HL-60 (cell line): ENCODE measurements around the gene SLC46A1.

Source experiments
- DNase-seq, 2 experiments: peaks; one replicate each; pipeline ENCODE4 v3.0.0-alpha.2; 2010 to 2020; ENCODE audit warnings: low read depth in 1 of 2, low spot score in 1 of 2
- H3K27ac ChIP-seq: fragments of 250-450 bp; sonication (Bioruptor Pico); replicated peaks from 2 replicates; pipeline ENCODE4 v1.5.1; 2020; ENCODE audit warnings: mild to moderate bottlenecking, moderate library complexity
- H3K27me3 ChIP-seq: fragments of 250-450 bp; sonication (Bioruptor Pico); 2 replicates; pipeline ENCODE4 v1.5.1; 2021; ENCODE audit warnings: mild to moderate bottlenecking, moderate library complexity; ENCODE audit not compliant: insufficient read depth, poor library complexity, severe bottlenecking
- H3K4me3 ChIP-seq: replicated peaks from 2 replicates; pipeline ENCODE4 v1.5.1; 2011; ENCODE audit warnings: mild to moderate bottlenecking, control low read depth, low read length; ENCODE audit not compliant: insufficient read depth
- CTCF ChIP-seq: IDR thresholded peaks from one replicate; pipeline ENCODE4 v1.5.1; 2011; ENCODE audit warnings: low read length, control low read depth, inconsistent platforms; ENCODE audit not compliant: insufficient read depth
- GABPA ChIP-seq: IDR thresholded peaks from 2 replicates; pipeline ENCODE4 v1.6.1; 2012; ENCODE audit warnings: low read depth
- POLR2AphosphoS5 ChIP-seq: IDR thresholded peaks from 2 replicates; pipeline ENCODE4 v1.6.1; 2012; ENCODE audit warnings: low read depth
- SPI1 ChIP-seq: IDR thresholded peaks from 2 replicates; pipeline ENCODE4 v1.6.1; 2012; ENCODE audit warnings: low read depth, mild to moderate bottlenecking, borderline replicate concordance
- TF ChIP-seq, protein P1 (sequence below): IDR thresholded peaks from 2 replicates; pipeline ENCODE4 v1.6.1; 2012; ENCODE audit warnings: low read depth; ENCODE audit not compliant: insufficient replicate concordance

SLC46A1 gene

GRCh38 chr17:28395426-28395825 lies 10.6 kb downstream of the SLC46A1 start:
- Histone ChIP-seq H3K27ac (no peak overlapping the region), H3K27me3 (no peaks in the 10 kb centered on the region), H3K4me3 (no peak overlapping the region)
- TF ChIP-seq CTCF (no peak), GABPA (no peak), SPI1 (no peak), POLR2AphosphoS5 (no peak)
- TF ChIP-seq, protein P1, sequence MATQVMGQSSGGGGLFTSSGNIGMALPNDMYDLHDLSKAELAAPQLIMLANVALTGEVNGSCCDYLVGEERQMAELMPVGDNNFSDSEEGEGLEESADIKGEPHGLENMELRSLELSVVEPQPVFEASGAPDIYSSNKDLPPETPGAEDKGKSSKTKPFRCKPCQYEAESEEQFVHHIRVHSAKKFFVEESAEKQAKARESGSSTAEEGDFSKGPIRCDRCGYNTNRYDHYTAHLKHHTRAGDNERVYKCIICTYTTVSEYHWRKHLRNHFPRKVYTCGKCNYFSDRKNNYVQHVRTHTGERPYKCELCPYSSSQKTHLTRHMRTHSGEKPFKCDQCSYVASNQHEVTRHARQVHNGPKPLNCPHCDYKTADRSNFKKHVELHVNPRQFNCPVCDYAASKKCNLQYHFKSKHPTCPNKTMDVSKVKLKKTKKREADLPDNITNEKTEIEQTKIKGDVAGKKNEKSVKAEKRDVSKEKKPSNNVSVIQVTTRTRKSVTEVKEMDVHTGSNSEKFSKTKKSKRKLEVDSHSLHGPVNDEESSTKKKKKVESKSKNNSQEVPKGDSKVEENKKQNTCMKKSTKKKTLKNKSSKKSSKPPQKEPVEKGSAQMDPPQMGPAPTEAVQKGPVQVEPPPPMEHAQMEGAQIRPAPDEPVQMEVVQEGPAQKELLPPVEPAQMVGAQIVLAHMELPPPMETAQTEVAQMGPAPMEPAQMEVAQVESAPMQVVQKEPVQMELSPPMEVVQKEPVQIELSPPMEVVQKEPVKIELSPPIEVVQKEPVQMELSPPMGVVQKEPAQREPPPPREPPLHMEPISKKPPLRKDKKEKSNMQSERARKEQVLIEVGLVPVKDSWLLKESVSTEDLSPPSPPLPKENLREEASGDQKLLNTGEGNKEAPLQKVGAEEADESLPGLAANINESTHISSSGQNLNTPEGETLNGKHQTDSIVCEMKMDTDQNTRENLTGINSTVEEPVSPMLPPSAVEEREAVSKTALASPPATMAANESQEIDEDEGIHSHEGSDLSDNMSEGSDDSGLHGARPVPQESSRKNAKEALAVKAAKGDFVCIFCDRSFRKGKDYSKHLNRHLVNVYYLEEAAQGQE = no peak
- DNase-seq = no peak

DNA sequence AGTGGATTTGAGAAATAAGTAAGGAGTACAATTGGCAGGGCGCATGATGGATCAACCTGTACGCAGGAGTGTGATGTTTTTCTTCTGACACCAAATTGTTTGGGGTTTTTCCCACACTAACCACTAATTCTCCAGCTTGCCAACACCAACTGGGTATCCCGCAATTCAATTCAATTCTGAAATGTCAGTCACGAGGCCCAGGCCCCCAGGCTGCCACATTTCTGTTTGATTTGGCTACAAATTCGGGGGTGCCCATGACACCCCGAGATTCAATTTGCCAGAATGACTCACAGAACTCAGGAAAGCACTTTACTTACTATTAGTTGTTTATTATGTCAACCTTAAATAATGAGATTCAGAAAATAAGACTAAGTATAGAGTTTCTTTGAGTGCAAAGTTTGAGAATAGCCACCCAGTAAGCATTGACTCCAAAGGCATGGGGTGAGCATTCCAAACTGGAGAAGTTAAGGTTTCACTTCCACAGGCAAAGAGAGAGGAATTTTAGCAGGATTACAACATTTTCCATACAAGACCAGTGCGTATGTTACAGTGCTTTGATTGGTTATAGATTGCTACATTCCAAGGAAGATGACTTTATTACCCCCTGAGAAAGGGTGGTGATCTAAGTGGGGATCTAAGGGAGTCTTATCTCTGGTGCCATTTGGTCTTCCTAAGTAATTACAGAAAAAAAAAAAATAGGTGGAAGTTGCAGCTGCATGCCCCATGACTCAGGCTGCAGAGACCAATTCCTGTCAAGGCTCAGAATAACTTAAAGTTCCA lies 11.5 kb downstream of the SLC46A1 start:
- no peak for DNase-seq
- TF ChIP-seq SPI1 (no peak), POLR2AphosphoS5 (no peak), GABPA (no peak), CTCF (no peak)
- TF ChIP-seq, protein P1 = no peak
- H3K4me3 ChIP-seq = no peak overlapping the region
- no peak overlapping the region for H3K27ac ChIP-seq
- H3K27me3 ChIP-seq = no peaks in the 10 kb centered on the region

DNA sequence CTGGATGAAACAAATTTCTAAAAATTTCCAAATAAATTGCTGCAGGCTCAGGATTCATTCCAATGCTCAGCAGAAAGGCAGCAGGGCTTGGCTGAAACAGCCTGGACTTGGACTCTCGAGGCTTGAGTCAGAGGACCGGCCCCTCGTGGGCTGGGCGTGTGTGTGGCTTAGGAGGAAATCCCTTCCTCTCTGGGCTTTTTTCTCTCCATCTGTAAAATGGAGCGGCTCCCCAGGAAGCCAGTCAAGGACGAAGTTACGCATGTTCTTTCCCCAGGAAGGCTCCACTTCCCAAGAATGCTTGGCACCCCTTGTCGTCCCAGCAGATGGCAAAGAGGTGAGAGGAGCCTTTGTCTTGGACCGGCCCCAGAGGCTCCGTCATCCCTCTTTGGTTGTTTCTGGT lies 13.5 kb downstream of the SLC46A1 start:
- no peak overlapping the region for H3K4me3 ChIP-seq
- no peak overlapping the region for H3K27ac ChIP-seq
- no peak for TF ChIP-seq POLR2AphosphoS5
- no peaks in the 10 kb centered on the region for H3K27me3 ChIP-seq
- no peak for DNase-seq

DNA sequence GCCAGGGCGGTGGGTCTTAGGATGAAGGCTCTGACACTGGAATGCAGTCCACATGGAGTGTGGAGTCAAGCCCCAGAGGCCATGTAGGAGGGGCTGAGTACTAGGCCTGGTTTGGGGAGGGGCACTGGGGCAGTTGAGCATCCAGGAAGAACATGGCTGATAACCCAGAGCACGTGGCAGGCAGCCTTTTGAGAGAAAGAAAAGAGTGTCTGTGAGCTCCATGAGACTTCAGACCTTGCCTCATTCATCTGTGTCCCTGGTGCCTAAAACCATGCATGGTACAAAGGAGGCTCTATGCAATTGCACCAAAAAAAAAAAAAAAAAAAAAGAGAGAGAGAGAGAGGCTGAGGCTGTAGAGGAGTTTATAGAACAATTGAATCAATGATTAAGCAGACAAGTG lies 14.6 kb downstream of the SLC46A1 start:
- TF ChIP-seq SPI1 (no peak), POLR2AphosphoS5 (no peak), GABPA (no peak)
- TF ChIP-seq, protein P1 = no peak
- DNase-seq = no peak
- Histone ChIP-seq H3K27ac (no peak overlapping the region), H3K4me3 (no peak overlapping the region), H3K27me3 (no peaks in the 10 kb centered on the region)
